Peyer's patch (tissue), 4 donors: ENCODE data around the gene PI4KA. TPM values are rescaled to one million over a fixed set of nuclear protein-coding genes. Genes with fewer than 3 reads are reported as not detected.
A peak's percentile ranks its signal among the peaks of the same experiment; 100 is the strongest.

Experiments
- DNase-seq, 3 donors: peaks; one replicate each; pipeline ENCODE4 v3.0.0-alpha.2; 2017 to 2019
- H3K27ac ChIP-seq, 4 donors: fragments of 200-600 bp; sonication (generic); one replicate each; pipeline ENCODE4 v1.5.1; 2016 to 2019
- H3K27me3 ChIP-seq, 2 donors: fragments of 200-600 bp; sonication (generic); one replicate each; pipeline ENCODE4 v1.5.1; 2019
- H3K36me3 ChIP-seq, 3 donors: fragments of 200-600 bp; sonication (generic); one replicate each; pipeline ENCODE4 v1.5.1; 2016 to 2019
- H3K4me1 ChIP-seq, 4 donors: fragments of 200-600 bp; sonication (generic); one replicate each; pipeline ENCODE4 v1.5.1; 2016 to 2019
- H3K4me3 ChIP-seq, 4 donors: fragments of 200-600 bp; sonication (generic); 1 replicate in 3 of 4; 2 replicates in 1 of 4; pipeline ENCODE4 v1.5.1; 2016 to 2019; ENCODE audit warnings: mild to moderate bottlenecking in 1 of 4
- H3K9me3 ChIP-seq, 4 donors: fragments of 200-600 bp; sonication (generic); one replicate each; pipeline ENCODE4 v1.5.1; 2016 to 2019; ENCODE audit warnings: mild to moderate bottlenecking in 1 of 4
- POLR2A ChIP-seq, 2 donors: fragments of 450-650 bp; IDR thresholded peaks; one replicate each; pipeline ENCODE4 v1.5.1; 2017; ENCODE audit warnings: antibody characterized with exemption in 2 of 2, mild to moderate bottlenecking in 2 of 2, moderate library complexity in 2 of 2
- total RNA-seq, 4 donors: library from RNA; depleted of rRNA; stranded (reverse); fragments of >200 nt; gene quantifications; one replicate each; pipeline ENCODE4 v1.1.0, GENCODE V29; 2016
- TF ChIP-seq, protein P1 (sequence below), 6 experiments: fragments of 450-650 bp in 4 of 6; fragments of 200-600 bp in 2 of 6; sonication (generic) in 1 of 6; IDR thresholded peaks; one replicate each; pipeline ENCODE4 v1.5.1; 2017 to 2019; ENCODE audit warnings: antibody characterized with exemption in 6 of 6, mild to moderate bottlenecking in 3 of 6, moderate library complexity in 1 of 6

PI4KA gene
- total RNA-seq, 4 donors from 2014 or later = 99.7 to 184 (median 161) TPM

DNA sequence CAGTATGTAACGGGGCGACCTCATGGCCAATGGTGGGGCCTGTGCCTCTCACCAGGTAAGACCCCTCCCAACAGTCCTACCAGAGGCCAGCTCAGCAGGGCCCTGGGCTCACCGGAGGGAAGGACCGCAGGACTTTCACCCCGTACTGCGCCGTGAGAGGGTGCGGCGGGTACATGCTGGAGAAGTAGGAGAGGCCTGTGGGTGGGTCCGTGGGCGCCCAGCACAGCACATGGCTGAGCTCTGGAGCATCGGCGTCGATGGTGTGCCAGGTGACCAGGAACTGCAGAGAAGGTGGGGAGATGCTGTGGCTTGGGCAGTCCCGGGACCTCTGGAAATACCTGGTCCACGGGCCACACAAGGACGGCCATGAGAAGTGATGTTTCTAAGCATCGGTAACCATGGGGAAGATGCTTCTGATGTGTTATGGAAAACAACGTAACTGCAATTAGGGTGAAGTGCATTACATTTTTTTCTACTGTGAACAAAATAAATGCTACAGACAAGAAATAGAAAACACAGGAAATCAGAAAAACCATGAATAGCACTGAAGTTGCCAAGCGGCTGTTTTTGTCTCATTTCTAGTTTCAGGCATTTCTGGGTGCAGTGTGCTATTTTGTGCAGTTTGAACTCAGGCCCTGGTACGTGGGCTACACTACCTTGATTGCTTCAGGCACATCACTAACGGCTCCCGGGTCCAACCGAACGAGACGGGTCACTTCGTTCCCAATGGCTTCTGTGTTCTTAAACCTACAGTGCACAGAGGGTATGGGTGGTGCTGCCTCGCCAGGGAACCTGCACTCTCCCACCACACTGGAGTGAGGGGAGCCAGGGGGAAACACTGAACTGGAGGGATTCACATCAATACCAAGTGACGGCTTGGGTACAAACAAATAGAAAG is 131.2 kb downstream of the PI4KA start:
- H3K27ac ChIP-seq = no peak overlapping the region
- no peaks in the 10 kb centered on the region for H3K4me1 ChIP-seq
- H3K36me3 ChIP-seq = peaks cover 0 to 57% (median 0%) of the 10 kb centered on the region in 3 donors
- no peak overlapping the region for H3K4me3 ChIP-seq
- DNase-seq = no peak
- no peaks in the 10 kb centered on the region for H3K9me3 ChIP-seq
- TF ChIP-seq, protein P1, sequence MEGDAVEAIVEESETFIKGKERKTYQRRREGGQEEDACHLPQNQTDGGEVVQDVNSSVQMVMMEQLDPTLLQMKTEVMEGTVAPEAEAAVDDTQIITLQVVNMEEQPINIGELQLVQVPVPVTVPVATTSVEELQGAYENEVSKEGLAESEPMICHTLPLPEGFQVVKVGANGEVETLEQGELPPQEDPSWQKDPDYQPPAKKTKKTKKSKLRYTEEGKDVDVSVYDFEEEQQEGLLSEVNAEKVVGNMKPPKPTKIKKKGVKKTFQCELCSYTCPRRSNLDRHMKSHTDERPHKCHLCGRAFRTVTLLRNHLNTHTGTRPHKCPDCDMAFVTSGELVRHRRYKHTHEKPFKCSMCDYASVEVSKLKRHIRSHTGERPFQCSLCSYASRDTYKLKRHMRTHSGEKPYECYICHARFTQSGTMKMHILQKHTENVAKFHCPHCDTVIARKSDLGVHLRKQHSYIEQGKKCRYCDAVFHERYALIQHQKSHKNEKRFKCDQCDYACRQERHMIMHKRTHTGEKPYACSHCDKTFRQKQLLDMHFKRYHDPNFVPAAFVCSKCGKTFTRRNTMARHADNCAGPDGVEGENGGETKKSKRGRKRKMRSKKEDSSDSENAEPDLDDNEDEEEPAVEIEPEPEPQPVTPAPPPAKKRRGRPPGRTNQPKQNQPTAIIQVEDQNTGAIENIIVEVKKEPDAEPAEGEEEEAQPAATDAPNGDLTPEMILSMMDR (IDR thresholded peaks at IDR 0.05) = no peak
- TF ChIP-seq POLR2A (IDR thresholded peaks at IDR 0.05) = no peak
- H3K27me3 ChIP-seq = no peaks in the 10 kb centered on the region

DNA sequence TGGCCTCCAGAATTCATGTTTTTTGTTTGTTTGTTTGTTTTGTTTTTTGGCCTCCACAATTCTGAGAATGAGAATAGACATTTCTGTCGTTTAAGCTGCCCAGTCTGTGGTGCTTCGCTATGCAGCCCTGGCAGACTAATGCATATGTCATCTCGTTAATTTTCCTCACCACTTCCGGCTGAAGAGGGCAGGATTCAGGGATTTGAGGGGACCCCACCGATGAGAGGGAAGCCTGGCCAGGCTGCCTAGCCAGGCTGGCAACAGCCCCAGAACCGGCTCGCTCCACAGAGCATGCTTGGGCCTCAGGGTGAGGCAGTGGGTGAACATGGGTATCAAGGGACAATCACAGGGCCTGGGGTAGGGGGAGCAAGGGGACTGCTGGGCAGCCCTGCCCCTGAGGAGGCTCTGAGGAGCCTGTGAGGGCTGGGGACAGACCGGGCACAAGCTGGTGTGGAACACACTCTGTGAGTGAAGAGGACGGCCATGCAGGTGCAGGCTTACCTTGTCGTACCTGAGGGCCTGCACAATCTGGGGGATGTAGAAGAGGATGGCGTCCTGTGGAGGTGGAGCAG is 132.5 kb downstream of the PI4KA start:
- H3K27me3 ChIP-seq = no peaks in the 10 kb centered on the region
- H3K4me3 ChIP-seq = no peak overlapping the region
- peaks cover 0 to 66% (median 0%) of the 10 kb centered on the region in 3 donors for H3K36me3 ChIP-seq
- H3K9me3 ChIP-seq = no peaks in the 10 kb centered on the region
- H3K27ac ChIP-seq = no peak overlapping the region
- no peak for DNase-seq
- H3K4me1 ChIP-seq = no peaks in the 10 kb centered on the region
- TF ChIP-seq POLR2A (IDR thresholded peaks at IDR 0.05) = no peak
- TF ChIP-seq, protein P1 (IDR thresholded peaks at IDR 0.05) = no peak

DNA sequence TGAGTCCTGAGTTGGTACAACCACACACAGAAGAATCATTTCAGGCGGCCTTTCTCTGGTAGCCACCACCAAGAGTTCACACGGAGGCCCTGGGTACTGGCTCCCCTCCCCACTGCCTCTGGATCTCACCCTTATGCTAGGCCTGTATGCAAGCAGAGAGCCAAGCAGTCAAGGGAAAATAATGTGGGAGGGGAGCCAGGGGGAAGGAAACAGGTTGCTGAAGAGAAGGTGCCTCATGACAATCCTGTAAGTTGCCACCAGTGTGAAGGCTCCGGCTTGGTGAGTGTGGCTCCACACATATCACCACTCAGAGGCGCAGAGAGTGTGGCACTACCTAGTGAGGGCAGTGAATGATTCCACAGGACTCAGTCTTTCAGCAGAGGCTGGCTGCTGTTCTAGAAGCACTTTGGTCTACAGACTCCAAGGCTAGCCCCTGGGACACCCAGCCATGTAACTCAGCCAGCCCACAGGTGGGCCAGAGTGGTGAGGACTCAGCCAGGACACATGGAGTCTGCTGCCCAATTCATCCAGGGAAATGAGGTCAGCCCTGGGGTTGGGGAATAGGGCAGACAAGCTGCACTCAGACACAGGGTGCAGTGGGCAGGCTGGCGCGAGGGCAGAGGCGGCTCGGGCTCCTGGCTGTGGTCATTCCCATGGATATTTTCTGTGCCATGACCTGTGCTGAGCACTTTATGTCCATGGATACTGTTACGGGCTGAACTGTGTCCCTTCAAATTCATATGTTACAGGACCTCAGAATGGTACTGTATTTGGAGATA is 133.7 kb downstream of the PI4KA start:
- no peaks in the 10 kb centered on the region for H3K27me3 ChIP-seq
- DNase-seq = no peak
- peaks cover 0 to 70% (median 0%) of the 10 kb centered on the region in 3 donors for H3K36me3 ChIP-seq
- H3K4me1 ChIP-seq = no peaks in the 10 kb centered on the region
- H3K4me3 ChIP-seq = no peak overlapping the region
- no peak overlapping the region for H3K27ac ChIP-seq
- TF ChIP-seq POLR2A (IDR thresholded peaks at IDR 0.05) = no peak
- TF ChIP-seq, protein P1 (IDR thresholded peaks at IDR 0.05) = no peak
- no peaks in the 10 kb centered on the region for H3K9me3 ChIP-seq

DNA sequence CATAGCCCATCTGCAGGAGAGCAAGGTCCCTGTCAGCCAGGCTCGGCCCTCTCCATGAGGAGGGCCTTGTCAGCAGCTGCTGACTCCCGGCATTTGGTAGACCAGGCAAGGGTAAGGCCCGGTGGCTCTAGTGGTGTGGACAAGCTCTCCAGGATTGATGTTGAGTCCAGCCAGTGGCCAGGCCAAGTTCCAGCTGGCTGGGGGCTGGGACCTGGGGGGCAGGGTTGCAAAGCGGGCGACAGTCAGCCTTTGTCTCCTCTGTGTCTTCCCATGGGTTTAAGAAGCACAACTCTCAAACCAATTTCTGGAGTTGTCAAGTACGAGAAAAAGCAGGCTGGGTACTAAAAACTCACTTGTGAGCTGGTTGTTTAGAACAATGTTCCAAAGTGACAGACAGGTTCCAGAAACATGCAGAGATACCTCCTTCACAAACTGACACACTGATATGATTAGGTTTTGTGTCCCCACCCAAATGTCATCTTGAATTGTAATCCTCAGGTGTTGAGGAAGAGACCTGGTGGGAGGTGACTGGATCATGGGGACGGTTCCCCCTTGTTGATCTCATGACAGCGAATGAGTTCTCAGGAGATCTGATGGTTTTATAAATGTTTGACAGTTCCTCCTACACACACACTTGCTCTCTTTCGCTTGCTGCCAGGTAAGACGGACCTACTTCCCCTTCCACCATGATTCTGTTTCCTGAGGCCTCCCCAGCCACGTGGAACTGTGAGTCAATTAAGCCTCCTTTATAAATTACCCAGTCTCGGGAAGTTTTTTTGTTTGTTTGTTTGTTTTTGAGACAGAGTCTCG is 137.0 kb downstream of the PI4KA start:
- Histone ChIP-seq H3K4me3 (no peak overlapping the region), H3K9me3 (no peaks in the 10 kb centered on the region), H3K4me1 (no peaks in the 10 kb centered on the region), H3K36me3 (peaks cover 0 to 44% (median 0%) of the 10 kb centered on the region in 3 donors), H3K27ac (peak overlapping the region in 1 of 4 donors; percentile 18), H3K27me3 (no peaks in the 10 kb centered on the region)
- TF ChIP-seq POLR2A (IDR thresholded peaks at IDR 0.05) = no peak
- TF ChIP-seq, protein P1 (IDR thresholded peaks at IDR 0.05) = no peak
- DNase-seq = peak in 1 of 3 donors; percentile 41
